Stimulated activated CD4-positive, alpha-beta T cell treated with anti-CD3 and anti-CD28 coated beads, Interleukin-15, amount 100 ng/mL, for 24 hours (primary cell): ENCODE data around the gene HSPB6.

Source experiments
- DNase-seq: peaks from one replicate; pipeline ENCODE4 v3.0.0-alpha.2; 2020

The HSPB6 gene

GRCh38 chr19:35744430-35745327 is 12.2 kb downstream of the HSPB6 start:
- peak; percentile 96 for DNase-seq

- DNase-seq = no peak
These were observed 13.0 kb downstream of the HSPB6 start for GRCh38 chr19:35743640-35744429.

- peak; percentile 82 for DNase-seq
These were observed 14.6 kb downstream of the HSPB6 start, which contains the start of gene IGFLR1 for GRCh38 chr19:35742121-35742724. Gene IGFLR1, minus strand, starts transcription at chr19:35742452. Its CDS starts 1,272 bp downstream, at chr19:35741180.

- no peak for DNase-seq
These were observed 15.7 kb downstream of the HSPB6 start for GRCh38 chr19:35741203-35741515.

- peak; percentile 99 for DNase-seq
These were observed 16.2 kb downstream of the HSPB6 start for GRCh38 chr19:35740423-35741202.

- DNase-seq = no peak
These were observed 16.8 kb downstream of the HSPB6 start for GRCh38 chr19:35740108-35740422.

- DNase-seq = no peak
These were observed 17.3 kb downstream of the HSPB6 start for GRCh38 chr19:35739275-35740107.

GRCh38 chr19:35738887-35739229 is 18.0 kb downstream of the HSPB6 start:
- no peak for DNase-seq

GRCh38 chr19:35738021-35738886 is 18.6 kb downstream of the HSPB6 start:
- DNase-seq = no peak

GRCh38 chr19:35736913-35737886 is 19.6 kb downstream of the HSPB6 start:
- DNase-seq = no peak

GRCh38 chr19:35734889-35735288 is 21.9 kb downstream of the HSPB6 start:
- DNase-seq = no peak

- no peak for DNase-seq
These were observed 22.6 kb downstream of the HSPB6 start for GRCh38 chr19:35734273-35734672.

- no peak for DNase-seq
These were observed 23.4 kb downstream of the HSPB6 start for GRCh38 chr19:35733180-35734125.

- no peak for DNase-seq
These were observed 24.2 kb downstream of the HSPB6 start for GRCh38 chr19:35732540-35733179.

- no peak for DNase-seq
These were observed 24.9 kb downstream of the HSPB6 start for GRCh38 chr19:35731779-35732405.

- DNase-seq = no peak
These were observed 25.5 kb downstream of the HSPB6 start for GRCh38 chr19:35731353-35731752.

- no peak for DNase-seq
These were observed 26.5 kb downstream of the HSPB6 start for GRCh38 chr19:35730326-35730725.

- DNase-seq = no peak
These were observed 27.1 kb downstream of the HSPB6 start for GRCh38 chr19:35729763-35730162.
